GM12864 (cell line): ENCODE data around the gene DGKD.

Experiments
- DNase-seq: peaks from one replicate; pipeline ENCODE4 v3.0.0-alpha.2; 2011; ENCODE audit warnings: low read depth
- H3K4me3 ChIP-seq: 2 replicates; pipeline ENCODE4 v1.5.1; 2011; ENCODE audit warnings: mild to moderate bottlenecking, low read depth, low read length, control low read depth
- TF ChIP-seq, protein P1 (sequence below): IDR thresholded peaks from 2 replicates; pipeline ENCODE4 v1.5.1; 2011; ENCODE audit warnings: low read depth, mild to moderate bottlenecking, moderate library complexity, low read length, control low read depth, inconsistent platforms; ENCODE audit errors: missing control alignments

Gene DGKD, protein sequence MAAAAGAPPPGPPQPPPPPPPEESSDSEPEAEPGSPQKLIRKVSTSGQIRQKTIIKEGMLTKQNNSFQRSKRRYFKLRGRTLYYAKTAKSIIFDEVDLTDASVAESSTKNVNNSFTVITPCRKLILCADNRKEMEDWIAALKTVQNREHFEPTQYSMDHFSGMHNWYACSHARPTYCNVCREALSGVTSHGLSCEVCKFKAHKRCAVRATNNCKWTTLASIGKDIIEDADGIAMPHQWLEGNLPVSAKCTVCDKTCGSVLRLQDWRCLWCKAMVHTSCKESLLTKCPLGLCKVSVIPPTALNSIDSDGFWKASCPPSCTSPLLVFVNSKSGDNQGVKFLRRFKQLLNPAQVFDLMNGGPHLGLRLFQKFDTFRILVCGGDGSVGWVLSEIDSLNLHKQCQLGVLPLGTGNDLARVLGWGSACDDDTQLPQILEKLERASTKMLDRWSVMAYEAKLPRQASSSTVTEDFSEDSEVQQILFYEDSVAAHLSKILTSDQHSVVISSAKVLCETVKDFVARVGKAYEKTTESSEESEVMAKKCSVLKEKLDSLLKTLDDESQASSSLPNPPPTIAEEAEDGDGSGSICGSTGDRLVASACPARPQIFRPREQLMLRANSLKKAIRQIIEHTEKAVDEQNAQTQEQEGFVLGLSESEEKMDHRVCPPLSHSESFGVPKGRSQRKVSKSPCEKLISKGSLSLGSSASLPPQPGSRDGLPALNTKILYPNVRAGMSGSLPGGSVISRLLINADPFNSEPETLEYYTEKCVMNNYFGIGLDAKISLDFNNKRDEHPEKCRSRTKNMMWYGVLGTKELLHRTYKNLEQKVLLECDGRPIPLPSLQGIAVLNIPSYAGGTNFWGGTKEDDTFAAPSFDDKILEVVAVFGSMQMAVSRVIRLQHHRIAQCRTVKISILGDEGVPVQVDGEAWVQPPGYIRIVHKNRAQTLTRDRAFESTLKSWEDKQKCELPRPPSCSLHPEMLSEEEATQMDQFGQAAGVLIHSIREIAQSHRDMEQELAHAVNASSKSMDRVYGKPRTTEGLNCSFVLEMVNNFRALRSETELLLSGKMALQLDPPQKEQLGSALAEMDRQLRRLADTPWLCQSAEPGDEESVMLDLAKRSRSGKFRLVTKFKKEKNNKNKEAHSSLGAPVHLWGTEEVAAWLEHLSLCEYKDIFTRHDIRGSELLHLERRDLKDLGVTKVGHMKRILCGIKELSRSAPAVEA

DNA sequence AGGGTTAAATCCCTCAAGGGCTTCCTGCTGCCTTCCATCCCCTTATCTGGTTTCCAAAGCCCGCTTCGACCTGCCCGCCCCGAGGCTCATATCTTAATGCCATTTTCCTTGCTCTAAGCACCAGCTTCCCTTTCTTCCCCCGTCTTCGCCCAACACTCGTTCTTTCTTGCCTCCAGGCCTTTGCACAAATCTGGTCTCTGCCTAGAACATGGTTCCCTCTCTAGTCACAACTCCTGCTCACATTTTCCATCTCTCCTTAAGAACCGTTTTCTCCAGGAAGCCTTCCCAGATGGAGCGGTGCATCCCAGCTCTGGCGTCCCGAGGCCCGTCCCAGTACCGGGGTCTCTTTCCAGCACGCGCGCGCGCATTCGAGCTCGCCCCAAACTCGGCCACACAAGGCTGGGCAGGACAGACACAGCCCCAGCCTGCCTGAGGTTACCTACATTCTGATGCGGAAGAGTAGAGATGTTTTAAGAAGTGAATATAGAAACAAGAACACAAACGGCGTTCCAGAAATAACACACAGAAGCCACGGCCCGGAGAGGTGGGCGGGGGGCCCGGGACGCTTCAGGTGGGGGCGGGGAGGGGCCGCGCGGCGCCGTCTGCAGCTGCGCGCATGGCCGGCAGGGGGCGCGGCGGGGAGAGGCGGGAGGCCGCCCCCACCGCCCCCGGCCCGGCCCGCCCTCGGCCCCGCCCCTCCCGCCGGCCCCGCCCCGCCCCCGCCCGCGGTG, at the start of gene DGKD:
Gene DGKD, plus strand, starts transcription at position 726 of the 731 bp plus-strand sequence. CDS start 25 bp downstream, outside the sequence.
- TF ChIP-seq, protein P1, sequence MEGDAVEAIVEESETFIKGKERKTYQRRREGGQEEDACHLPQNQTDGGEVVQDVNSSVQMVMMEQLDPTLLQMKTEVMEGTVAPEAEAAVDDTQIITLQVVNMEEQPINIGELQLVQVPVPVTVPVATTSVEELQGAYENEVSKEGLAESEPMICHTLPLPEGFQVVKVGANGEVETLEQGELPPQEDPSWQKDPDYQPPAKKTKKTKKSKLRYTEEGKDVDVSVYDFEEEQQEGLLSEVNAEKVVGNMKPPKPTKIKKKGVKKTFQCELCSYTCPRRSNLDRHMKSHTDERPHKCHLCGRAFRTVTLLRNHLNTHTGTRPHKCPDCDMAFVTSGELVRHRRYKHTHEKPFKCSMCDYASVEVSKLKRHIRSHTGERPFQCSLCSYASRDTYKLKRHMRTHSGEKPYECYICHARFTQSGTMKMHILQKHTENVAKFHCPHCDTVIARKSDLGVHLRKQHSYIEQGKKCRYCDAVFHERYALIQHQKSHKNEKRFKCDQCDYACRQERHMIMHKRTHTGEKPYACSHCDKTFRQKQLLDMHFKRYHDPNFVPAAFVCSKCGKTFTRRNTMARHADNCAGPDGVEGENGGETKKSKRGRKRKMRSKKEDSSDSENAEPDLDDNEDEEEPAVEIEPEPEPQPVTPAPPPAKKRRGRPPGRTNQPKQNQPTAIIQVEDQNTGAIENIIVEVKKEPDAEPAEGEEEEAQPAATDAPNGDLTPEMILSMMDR, result peak; percentile 46
- peak within 1 kb of the TSS; percentile 96 for H3K4me3 ChIP-seq
- DNase-seq, result peak; percentile 72

DNA sequence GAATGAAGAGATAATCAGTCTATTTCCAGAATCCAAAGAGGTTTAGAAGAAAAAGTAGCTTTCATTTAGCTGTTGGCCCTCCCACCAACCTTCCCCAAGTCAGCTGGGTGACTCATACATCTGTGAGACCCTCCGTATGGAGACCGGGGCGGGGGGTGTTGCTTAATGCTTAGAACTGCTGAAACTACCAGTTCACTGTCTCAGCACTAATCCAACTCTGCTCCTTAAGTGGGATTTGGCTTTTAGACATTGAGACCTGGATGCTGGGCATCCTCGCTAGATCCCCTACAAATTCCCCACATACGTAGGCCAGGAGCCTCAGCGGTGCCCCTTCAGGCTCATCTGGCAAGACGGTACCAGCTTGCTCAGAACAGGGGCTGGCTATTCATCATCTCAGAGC, 46.7 kb upstream of the DGKD start, which contains the start of gene SAG:
Gene SAG, plus strand, starts transcription at position 252 of the 400 bp plus-strand sequence. CDS start 1,374 bp downstream, outside the sequence.
- H3K4me3 ChIP-seq, result no peak within 1 kb of the TSS
- no peak for DNase-seq
- TF ChIP-seq, protein P1, result no peak

DNA sequence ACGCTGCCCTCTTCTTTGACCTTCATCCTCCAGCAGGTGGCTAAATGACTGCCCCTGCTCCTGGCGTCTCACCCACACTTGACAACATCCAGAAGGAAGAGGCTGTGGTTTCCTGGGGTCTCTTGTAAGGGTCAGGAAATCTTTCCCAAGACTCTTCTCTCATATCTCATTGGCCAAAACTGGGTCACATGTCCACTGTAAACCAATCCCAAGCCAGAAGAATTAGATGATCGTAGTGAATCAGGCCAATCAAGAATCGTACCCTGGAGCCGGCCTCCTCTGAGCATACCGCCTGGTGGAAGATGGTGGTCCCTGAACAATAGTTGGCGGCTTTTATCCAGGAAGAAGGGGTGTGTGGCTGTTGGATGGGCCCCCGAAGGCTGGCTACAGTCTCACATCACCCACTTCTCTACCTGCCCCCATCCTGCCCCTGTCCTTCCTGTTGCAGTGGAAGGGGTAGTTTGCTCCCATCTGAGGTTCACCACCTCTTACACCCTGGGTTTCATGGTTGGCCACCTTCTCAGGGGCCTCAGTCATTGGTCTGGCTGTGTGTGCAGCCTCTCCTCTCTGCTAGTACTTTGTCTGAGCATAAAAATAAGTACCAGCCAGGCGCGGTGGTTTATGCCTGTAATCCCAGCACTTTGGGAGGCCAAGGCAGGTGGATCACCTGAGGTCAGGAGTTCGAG, 42.9 kb upstream of the DGKD start:
- H3K4me3 ChIP-seq, result no peak overlapping the region
- TF ChIP-seq, protein P1, result no peak
- no peak for DNase-seq

DNA sequence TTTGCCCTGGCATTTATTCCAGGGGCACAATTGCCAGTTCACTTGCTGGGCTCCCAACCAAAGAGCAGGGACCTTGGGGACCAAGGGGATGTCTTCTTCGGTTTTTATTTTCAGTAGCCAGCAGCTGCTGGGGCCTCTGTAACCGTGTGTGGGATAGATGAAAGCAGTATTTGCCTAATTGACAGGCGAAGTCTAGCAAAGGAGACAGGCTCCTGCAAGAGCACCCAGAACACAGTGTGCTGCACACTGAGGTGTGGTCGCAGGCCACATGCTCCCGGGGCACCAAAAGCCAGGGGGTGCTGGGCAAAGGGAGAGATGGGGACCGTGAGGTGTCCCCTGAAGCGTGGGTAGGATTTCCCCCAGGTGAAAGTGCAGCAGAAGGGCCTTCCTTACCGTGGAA, 41.4 kb upstream of the DGKD start:
- DNase-seq, result no peak
- TF ChIP-seq, protein P1, result no peak
- no peak overlapping the region for H3K4me3 ChIP-seq

DNA sequence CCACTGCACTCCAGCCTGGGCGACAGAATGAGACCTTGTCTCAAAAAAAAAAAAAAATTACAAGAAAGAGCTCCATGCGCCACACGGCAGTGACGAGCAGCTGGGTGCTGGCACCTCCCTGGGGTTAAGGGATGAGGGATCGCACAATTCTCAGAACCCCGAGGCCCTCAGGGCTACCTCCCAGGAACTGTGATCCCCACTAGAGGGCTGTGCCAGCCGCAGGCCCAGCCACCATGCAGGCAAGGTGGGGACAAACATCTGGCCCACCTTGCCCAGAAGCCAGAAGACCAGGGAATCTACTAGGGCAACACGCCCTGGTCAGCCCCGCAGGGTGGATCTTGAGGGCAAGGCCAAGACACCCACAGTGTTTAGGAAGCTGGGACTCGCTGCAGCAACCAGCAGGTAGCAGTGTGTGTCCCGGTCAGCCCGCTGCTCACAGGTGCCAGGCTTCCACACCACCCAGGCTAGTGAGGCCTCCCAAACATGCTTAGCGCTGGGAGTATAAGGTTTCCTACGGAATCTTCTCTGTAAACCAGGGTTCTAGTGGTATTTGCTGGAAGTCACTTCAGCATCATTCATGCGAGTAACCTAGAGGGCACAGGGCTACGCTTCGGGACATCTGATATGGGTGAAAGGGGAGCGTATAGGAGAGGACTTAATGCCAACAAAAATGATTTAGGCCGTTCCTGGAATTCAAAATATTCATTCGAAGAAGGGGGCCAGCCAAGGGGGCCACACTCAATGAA, 39.9 kb upstream of the DGKD start:
- TF ChIP-seq, protein P1, result no peak
- no peak overlapping the region for H3K4me3 ChIP-seq
- no peak for DNase-seq
